Measurements from ENCODE around the gene CACNA1E. TPM values are rescaled to one million over a fixed set of nuclear protein-coding genes. Genes with fewer than 3 reads are reported as not detected.
A peak's percentile ranks its signal among the peaks of the same experiment; 100 is the strongest.

CACNA1E gene
- total RNA-seq, 4 donors from 2014 or later, result 0.09 to 0.19 TPM; not detected in 2

- 26 to 45% methylated on average over 3 of the region's 3 CpGs for WGBS, 2 donors
- H3K27ac ChIP-seq, result no peak overlapping the region
- TF ChIP-seq POLR2A (IDR thresholded peaks at IDR 0.05), result no peak
- TF ChIP-seq, protein P1, sequence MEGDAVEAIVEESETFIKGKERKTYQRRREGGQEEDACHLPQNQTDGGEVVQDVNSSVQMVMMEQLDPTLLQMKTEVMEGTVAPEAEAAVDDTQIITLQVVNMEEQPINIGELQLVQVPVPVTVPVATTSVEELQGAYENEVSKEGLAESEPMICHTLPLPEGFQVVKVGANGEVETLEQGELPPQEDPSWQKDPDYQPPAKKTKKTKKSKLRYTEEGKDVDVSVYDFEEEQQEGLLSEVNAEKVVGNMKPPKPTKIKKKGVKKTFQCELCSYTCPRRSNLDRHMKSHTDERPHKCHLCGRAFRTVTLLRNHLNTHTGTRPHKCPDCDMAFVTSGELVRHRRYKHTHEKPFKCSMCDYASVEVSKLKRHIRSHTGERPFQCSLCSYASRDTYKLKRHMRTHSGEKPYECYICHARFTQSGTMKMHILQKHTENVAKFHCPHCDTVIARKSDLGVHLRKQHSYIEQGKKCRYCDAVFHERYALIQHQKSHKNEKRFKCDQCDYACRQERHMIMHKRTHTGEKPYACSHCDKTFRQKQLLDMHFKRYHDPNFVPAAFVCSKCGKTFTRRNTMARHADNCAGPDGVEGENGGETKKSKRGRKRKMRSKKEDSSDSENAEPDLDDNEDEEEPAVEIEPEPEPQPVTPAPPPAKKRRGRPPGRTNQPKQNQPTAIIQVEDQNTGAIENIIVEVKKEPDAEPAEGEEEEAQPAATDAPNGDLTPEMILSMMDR (IDR thresholded peaks at IDR 0.05), result peak in 2 of 6 experiments; percentile 11 to 40
- H3K4me3 ChIP-seq, result no peak overlapping the region
- intact Hi-C loops (cut with DNase I), result no loop called here
- peaks cover 0 to 15% (median 0%) of the 10 kb centered on the region in 4 donors for H3K27me3 ChIP-seq
- no peaks in the 10 kb centered on the region for H3K4me1 ChIP-seq
- H3K9me3 ChIP-seq, result no peaks in the 10 kb centered on the region
- no peaks in the 10 kb centered on the region for H3K36me3 ChIP-seq
- DNase-seq, result no peak
These were observed 100.3 kb downstream of the CACNA1E start for GRCh38 chr1:181583598-181583997.

DNA sequence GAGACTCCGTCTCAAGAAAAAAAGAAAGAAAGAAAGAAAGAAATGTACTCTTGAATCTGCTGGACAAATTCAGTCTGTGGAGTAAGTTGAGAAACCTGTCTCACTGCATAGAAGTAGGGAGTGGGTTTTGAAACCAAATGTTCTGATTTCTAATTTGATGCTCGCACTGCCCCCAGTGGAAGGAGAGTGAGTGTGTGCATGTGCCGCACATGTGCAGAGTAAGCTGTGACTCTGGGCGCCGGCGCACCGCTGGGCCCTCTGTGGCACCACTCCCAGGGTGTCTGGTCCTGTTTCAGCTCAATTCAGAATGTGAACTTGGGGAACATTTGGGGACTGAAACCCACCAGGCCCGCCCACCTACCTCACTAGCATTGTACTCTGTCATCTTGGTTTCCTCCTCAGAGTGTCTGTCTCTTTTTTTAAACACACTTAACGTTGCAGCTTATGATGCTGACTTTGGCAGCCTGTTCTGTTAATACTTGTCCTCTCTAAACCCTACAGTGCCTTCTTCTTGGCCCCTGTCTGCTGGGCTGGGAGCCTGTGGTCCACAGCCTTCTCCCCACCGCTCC lies 104.6 kb downstream of the CACNA1E start:
- no peak for TF ChIP-seq POLR2A (IDR thresholded peaks at IDR 0.05)
- H3K36me3 ChIP-seq, result no peaks in the 10 kb centered on the region
- H3K27me3 ChIP-seq, result peaks cover 0 to 26% (median 0%) of the 10 kb centered on the region in 4 donors
- no peaks in the 10 kb centered on the region for H3K9me3 ChIP-seq
- H3K4me3 ChIP-seq, result no peak overlapping the region
- H3K27ac ChIP-seq, result no peak overlapping the region
- H3K4me1 ChIP-seq, result no peaks in the 10 kb centered on the region
- 83 to 86% methylated on average over 10 of the region's 10 CpGs for WGBS, 2 donors
- intact Hi-C loops (cut with DNase I), result no loop called here
- no peak for DNase-seq

DNA sequence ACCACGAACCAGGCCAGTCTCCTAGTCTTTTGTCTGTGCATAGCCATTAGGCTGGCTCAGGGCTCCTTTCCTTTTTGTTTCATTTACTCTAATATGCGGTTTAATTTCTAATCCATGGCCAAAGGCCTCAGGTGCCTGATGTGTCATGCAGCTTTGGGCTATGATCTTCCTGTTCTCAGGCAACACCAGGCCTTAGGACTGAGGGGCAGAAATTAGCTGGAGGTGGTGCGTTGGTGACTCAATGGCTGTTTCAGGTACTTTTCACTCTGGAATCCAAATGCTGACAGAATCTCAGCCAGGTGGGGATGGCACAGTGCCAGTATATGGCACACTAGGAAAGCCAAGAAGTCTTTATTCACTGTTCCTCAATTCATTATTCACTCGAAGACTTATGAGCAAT lies 105.3 kb downstream of the CACNA1E start:
- no peaks in the 10 kb centered on the region for H3K4me1 ChIP-seq
- WGBS, 2 donors, result 40% methylated on average over 4 of the region's 4 CpGs
- intact Hi-C loops (cut with DNase I), result no loop called here

GRCh38 chr1:181592255-181592859 lies 109.0 kb downstream of the CACNA1E start:
- H3K4me3 ChIP-seq, result no peak overlapping the region
- no peaks in the 10 kb centered on the region for H3K9me3 ChIP-seq
- TF ChIP-seq, protein P1 (IDR thresholded peaks at IDR 0.05), result no peak
- TF ChIP-seq POLR2A (IDR thresholded peaks at IDR 0.05), result no peak
- no peak for DNase-seq
- H3K27me3 ChIP-seq, result peaks cover 0 to 19% (median 0%) of the 10 kb centered on the region in 4 donors
- intact Hi-C loops (cut with DNase I), result no loop called here
- H3K36me3 ChIP-seq, result no peaks in the 10 kb centered on the region
- no peak overlapping the region for H3K27ac ChIP-seq
- 25 to 55% methylated on average over 2 to 5 of the region's 6 CpGs for WGBS, 2 donors
- H3K4me1 ChIP-seq, result no peaks in the 10 kb centered on the region

More for the DNA sequence above, 105.3 kb downstream of the CACNA1E start:
- Histone ChIP-seq H3K4me3 (no peak overlapping the region), H3K27me3 (peaks cover 0 to 29% (median 0%) of the 10 kb centered on the region in 4 donors), H3K36me3 (no peaks in the 10 kb centered on the region), H3K9me3 (no peaks in the 10 kb centered on the region), H3K27ac (no peak overlapping the region)
- TF ChIP-seq, protein P1 (IDR thresholded peaks at IDR 0.05), result no peak
- TF ChIP-seq POLR2A (IDR thresholded peaks at IDR 0.05), result no peak
- DNase-seq, result no peak

- no peaks in the 10 kb centered on the region for H3K9me3 ChIP-seq
- 50 to 72% methylated on average over 4 of the region's 4 CpGs for WGBS, 2 donors
- H3K27ac ChIP-seq, result no peak overlapping the region
- H3K4me1 ChIP-seq, result no peaks in the 10 kb centered on the region
- H3K4me3 ChIP-seq, result no peak overlapping the region
- H3K36me3 ChIP-seq, result no peaks in the 10 kb centered on the region
- intact Hi-C loops (cut with DNase I), result no loop called here
- DNase-seq, result no peak
- peaks cover 0 to 19% (median 0%) of the 10 kb centered on the region in 4 donors for H3K27me3 ChIP-seq
- TF ChIP-seq POLR2A (IDR thresholded peaks at IDR 0.05), result no peak
- TF ChIP-seq, protein P1 (IDR thresholded peaks at IDR 0.05), result no peak
These were observed 109.7 kb downstream of the CACNA1E start for GRCh38 chr1:181593042-181593441.
